Right hindlimb (tissue), 1 donor: ENCODE data around the gene DHRS9.
"Not testable (repeated sequence)": the region's sequence is repeated elsewhere in the genome, so short reads cannot be mapped to it uniquely, and the experiment has no call there.

Source experiments
- DNase-seq: peaks from one replicate; pipeline ENCODE4 v3.0.0-alpha.2; 2018

Gene DHRS9

DNA sequence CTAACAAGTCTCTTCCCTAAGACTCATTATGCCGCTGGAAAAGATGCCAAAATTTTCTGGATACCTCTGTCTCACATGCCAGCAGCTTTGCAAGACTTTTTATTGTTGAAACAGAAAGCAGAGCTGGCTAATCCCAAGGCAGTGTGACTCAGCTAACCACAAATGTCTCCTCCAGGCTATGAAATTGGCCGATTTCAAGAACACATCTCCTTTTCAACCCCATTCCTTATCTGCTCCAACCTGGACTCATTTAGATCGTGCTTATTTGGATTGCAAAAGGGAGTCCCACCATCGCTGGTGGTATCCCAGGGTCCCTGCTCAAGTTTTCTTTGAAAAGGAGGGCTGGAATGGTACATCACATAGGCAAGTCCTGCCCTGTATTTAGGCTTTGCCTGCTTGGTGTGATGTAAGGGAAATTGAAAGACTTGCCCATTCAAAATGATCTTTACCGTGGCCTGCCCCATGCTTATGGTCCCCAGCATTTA lies 26.3 kb downstream of the DHRS9 start:
- no peak for DNase-seq

DNA sequence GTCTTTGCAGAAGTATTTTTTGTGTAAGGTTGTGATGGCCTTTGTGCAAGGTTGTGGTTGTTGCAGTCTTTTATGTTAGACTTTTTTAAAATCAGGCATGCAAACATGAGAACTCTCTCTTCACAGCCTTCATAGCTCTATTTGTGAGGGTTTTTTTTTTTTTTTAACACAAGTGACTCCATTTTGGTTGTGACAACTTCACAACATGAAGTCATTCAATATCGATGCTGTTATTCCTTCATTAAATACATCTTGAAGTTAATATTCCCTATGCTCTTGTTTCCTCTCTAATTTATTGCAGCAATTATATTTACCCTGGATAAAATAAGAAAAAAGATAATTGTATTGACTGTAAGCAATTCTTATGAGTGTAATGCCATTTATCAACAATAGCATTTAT lies 35.5 kb downstream of the DHRS9 start:
- DNase-seq: no peak

DNA sequence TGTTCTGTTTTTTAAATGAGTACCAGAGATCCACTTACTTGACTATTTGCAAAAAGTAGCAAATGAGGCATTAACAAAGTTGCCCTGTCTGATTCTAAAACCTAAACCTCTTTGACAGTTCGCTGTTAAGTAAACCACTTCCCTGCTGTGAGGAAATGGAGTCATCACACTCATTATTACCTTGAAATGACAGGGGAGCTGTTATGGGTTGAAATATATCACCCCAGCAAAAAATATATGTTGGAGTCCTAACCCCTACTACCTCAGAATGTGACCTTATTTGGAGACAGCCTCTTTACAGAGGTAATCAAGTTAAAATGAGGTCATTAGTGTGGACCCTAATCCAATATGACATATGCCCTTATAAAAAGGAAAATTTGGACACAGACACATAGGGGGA lies 36.1 kb downstream of the DHRS9 start:
- no peak for DNase-seq

DNA sequence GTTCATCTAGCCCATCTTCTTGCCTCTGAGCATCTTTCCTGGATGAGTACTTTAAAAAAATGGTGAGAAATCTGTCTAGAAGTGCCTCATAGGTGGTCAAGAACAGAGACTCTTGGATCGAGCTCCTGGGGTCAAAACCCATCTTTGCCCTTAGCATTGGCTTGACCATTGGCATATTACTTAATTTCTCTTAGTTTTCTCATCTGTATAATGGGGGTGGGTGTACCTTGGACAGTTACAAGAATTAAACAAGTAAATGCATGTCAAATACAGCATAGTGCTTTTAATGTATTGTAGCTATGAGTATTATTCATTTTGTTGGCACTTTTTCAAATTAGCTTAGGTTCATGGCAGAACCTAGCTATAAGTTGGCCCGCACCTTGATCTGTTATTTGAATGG lies 36.8 kb downstream of the DHRS9 start:
- DNase-seq: no peak

DNA sequence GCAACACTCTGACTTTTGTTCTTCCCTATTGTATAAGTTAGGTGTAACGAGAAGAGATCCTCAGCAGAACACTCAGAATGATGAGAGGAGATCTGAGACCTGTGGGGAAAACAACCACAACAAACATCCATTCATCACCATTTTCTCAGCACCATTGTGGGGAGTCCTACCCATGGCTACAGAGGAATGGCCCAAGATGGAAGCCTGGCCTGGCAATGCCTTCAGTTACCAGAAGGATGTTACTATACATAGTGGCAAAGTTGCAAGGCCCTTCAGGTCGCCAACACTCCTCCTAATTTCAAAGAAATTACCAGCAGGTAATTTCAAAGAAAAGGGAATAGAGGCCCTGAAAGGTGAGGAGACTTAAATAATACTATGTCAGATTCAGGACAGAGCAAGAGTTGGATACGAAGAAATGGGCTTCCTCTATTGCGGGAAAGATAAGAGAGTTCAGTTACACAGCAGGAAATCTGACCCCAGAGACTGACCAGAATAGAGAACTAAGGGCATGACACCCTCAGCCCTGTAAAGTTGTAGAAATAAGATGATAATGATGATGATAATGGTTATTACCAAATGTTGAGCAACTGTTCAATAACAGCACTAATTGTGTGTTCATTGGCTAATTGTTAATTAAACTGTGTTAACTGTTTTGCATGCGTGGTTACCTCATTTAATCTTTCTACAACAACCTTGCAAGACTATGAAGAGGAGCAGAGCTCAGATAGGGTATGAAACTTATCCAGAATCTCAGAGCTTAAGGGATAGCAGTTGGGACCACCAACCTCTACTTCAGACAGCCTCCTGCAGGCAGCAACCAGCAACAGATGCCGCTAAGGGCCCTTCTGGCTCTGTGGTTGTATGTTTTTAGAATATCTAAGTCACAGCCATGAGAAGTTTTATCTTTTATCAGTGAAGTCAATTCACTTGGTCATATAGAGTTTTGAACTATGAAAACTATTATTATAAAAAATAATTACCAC lies 37.5 kb downstream of the DHRS9 start:
- no peak for DNase-seq

DNA sequence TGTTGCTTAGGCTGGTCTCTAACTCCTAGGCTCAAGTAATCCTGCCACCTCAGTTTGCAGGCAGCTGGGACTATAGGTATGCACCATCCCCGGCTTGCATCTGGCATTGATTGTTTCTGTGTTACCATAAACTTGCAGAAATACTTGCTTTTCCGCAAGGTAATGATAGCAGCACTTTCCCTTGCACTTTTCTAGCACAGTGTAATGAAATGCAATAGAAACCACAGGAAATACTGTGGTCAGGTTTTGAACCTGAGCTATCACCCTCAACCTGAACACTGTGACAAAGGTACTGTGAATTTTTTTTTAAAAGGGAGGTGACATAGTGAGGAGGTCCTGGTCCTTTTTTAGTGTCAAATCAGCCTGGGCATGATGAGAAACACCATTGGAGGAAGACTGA lies 38.3 kb downstream of the DHRS9 start:
- DNase-seq: no peak

DNA sequence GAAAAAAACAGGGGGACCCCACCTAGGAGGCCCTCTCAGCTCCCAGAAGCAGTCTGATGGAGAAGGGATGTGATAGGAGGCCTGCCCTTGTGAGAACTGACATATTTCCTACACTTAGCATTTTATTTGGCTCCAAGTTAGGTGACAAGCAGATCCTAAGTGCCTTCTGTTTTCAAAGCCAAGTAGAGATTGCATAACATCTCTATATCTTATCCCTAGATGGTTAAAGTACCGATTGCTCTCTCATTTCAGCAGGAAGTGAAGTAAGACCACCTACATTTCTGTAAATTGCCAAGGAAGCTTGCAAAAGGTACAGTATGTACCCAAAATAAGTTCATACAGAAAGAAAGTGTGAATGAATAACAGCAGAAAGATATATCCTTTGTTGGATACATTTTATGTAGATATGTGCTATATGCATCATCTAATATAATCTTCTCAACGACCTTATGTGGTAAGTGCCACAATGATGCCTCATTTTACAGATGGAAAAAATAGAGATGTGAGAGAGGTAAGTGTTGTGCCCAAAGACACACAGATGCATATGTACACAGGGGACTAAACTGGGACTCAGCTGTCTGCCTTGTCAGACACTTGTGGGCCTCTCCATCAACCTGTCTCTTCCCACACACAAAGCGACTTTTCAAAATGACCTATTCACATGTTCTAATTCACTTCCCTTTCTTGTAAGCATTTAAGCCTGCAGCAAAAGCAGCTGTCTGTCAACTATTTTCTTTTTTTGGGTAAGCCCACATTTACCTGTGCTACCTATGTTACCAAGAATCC lies 38.9 kb downstream of the DHRS9 start:
- DNase-seq: no peak

DNA sequence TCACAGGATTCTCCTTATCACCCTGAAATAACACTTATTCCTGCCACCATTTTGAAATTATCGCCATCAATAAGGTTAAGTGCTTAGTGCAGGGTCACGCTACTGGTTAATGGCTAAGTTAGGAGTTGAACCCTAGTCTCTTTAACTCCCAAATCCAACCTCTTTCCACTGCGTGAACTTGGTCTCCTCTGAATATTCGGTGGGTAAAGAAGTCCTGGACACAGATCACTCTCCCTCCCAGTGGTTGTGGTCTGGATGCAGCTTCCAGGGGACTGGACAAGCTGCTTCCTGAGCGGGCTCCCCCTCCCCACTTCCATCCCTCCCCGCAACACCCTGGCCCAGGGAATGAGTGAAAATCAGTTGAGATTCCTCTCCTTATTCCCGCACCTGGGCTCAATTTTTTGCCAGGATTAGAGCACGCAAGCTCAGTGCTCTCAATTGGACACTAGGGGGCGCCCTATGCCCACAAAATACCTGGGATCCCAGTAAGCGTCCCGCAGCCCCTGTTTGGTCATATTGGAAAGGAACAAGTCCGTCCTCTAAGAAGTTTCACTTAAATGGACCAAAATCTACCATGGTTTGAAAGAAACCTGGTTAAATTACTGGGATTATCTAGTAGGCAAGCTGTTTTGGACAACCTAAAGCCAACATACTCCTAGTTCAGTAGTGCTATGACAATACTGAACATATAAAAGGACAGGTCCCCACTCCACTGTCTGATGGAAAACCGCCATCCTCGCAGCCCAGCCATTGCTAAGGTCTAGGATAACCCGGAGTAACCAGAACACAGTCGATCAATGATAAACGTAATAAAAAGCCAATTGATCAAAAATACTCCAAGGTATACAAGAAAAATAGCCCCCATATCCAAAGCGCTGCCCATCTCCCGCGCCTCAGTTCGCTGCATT lies 40.4 kb downstream of the DHRS9 start:
- peak; percentile 84 for DNase-seq

DNA sequence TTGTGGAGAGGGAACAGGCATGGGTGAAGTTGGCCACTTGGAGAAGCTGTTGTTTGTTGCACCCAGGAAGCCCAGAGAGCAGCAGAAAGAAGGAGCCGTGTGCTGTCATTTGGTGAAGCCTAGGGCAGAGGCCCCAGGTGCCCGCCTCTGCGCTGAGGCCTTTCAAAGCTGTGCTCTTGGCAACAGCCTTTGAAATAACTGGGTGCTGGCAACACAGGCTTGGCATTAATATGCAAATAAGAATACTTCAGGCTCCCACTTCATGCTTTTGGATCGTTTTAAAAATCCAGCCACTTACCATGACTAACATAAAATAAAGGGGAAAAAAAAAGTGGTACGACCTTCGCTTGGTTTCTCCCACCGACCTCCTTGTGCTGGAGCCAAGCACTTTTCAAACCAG lies 41.1 kb downstream of the DHRS9 start:
- DNase-seq: no peak

DNA sequence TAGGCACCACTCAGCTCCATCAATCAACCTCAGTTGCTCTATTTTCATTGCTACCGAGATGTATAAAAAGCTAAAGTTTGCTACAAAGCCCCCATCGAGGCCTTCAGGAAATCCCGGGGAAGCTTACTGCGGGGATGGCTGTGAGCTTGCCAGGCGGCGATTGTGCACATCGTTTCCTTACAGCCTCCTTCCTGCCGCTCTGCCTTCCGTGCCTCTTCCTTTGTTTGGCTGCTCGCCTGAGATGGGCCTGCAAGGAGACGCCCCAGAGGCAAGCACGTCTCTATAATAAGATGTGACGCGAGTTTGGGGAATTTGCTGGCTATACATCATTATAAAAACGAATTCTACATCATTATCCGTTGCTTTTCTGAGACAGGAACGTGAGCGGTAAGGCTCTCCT lies 41.6 kb downstream of the DHRS9 start:
- DNase-seq: no peak

DNA sequence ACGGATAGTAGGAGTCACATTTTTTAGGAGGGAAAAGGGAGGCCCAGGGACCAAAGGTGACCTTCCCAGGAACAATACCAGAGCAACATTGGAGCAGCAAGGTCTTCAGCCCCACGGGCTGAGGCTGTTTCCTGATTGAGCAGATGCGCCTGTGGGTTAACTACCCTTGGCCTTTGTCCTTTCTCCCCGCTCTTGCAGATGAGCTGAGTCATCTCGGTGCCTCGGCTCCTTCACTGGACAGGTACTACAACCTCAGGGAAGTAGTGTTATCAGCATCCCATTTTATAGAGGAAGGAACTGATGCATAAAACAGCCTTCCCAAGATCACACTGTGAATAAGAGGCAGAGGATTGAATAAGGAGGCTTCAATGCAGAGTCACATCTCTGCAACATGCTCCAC lies 43.5 kb downstream of the DHRS9 start:
- no peak for DNase-seq

DNA sequence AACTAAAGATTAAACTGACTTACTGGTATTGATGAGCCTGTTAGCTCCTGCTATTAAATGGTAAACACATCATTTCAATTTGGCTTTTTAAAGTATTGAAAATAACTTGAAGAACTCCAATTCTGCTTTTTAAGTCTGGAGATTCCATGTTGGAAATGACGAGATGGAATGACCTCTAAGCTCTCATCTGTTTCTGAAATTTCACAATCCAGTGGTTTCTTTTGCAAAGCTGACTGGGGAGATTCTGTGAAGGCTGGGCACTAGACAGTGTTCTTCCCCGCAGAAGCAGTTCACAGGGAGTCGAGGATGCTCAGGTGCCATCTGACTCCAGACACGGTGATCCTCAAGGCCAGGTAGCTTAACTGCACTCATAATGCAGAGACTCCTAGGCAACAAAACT lies 44.7 kb downstream of the DHRS9 start:
- DNase-seq: no peak

DNA sequence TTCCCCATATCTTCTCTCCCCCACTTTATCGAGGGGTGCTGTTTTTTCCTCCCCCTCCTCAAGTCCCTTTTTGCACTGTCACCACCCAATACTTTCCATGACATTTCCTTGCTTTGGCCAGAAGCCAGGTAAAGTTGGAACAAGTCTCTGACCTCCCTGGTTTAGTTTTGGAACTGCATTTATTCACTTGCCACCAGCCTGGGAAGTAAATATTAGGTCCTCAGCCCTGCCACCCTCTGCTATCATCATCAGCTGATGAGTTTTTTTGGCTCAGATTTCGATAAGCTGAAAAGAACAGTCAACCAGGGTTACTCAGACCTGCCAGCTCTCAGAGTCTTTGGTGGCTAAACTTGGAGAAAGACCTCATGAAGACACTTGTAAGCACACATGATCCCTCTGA lies 47.0 kb downstream of the DHRS9 start:
- DNase-seq: no peak

DNA sequence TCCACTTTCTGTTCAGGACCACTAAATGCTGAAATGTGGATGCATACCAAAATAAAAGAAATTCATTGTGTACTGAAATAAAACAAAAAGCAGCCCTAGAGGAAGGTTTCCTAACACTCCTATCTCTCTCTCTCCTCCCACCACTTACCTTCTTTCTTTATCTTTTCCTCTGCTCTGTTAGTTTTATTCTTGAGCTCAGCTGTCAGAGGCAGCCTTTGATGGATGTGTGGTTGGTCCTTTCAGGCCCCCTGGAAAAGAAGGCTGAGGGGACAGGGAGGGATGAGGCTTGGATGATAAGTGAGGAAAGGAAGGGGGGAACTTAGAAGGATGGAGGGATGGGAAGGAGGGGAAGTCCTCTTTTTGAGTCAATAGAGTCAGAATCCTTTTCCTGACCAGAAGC lies 47.6 kb downstream of the DHRS9 start:
- no peak for DNase-seq

DNA sequence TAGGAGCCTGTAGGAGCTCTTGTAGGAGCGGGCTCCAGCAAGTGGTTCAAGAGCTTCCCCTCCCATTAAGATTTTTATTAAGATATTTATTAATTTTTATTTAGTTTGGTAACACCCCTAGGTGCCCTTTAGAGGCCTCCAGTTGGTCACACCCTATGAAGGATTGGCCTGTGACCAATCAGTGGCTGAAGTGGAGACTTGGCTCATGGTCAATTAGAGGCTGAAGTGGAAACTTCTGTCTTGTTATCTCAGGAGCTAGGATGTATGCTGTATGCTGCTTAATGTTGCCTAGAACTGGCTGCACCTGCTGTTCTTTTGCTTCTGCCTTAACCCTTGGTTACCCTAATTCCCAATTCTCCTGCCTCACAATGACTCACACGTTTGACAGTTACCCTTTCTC lies 48.7 kb downstream of the DHRS9 start:
- DNase-seq: no peak

DNA sequence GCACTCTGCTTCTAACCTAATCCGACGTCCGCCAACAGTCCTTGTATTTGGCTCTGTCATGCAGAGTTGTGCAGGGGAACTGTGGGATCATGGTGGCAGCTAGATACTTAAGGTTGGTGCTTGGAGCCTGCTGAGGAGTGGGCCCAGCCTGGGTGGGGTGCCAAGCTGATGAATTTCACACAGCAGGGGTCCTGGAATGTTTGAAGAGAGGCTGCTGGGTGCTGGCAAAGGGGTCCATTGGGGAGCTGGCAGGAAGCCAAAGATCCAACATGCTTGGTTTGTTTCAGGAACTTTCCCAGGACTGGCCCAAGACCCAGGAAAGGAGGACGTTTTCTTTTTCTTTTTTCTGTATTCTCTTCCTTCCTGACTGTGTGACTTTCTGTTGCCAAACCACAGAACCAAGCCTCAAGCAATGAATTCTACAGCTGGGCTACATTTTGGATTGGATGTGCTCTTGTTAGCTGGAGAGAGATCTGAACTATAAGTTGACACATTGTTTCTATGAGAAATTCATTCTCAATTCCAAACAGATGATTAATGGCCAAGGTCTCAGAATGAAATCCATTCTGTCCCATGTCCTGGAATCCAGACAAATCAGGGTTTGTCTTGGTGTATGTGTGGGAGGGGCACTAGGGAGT lies 49.9 kb downstream of the DHRS9 start:
- no peak for DNase-seq

DNA sequence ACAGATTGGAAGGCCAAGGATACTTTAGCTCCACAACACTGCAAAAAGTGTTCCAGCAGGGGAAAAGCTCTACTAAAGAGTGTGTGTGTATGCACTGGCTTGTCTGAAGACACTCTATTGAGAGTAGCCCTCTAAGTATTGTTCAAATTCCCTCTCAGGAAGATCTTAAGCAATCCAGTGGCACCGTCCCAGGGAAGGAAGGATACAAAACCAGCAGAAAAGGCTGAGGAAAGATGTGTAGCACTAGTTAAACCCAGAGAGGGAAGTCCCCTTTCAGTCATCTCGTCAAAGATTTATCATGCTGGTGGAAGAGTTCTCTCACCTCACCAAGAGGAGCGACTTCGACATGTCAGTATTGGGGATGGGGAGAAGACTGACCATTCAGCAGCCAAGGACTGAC lies 50.5 kb downstream of the DHRS9 start:
- DNase-seq: no peak

DNA sequence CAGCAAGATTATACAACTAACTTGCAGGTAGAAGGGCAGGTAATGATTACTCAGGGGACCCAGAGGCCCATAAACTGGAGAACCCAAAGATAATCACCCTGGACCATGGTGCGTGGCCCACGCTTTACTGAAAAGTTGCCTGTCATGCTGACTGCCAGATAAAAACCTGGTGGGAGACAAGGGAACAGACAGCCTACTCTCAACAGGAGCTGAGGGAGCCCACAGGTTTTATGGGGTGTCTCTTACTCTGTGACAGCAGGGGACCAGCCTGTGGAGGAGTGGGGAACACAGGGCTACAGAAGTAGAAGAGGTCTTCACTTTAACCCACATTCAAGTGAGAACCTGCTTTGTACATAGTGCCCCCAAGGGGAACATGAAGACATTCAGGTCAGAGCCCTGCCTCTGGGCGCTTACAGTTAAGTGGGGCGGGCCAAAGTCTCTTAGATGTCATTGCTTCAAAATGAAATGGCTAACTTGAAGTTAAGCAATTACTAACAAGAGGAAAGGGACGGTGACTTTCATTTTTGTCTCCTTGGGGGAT lies 60.4 kb downstream of the DHRS9 start:
- no peak for DNase-seq

DNA sequence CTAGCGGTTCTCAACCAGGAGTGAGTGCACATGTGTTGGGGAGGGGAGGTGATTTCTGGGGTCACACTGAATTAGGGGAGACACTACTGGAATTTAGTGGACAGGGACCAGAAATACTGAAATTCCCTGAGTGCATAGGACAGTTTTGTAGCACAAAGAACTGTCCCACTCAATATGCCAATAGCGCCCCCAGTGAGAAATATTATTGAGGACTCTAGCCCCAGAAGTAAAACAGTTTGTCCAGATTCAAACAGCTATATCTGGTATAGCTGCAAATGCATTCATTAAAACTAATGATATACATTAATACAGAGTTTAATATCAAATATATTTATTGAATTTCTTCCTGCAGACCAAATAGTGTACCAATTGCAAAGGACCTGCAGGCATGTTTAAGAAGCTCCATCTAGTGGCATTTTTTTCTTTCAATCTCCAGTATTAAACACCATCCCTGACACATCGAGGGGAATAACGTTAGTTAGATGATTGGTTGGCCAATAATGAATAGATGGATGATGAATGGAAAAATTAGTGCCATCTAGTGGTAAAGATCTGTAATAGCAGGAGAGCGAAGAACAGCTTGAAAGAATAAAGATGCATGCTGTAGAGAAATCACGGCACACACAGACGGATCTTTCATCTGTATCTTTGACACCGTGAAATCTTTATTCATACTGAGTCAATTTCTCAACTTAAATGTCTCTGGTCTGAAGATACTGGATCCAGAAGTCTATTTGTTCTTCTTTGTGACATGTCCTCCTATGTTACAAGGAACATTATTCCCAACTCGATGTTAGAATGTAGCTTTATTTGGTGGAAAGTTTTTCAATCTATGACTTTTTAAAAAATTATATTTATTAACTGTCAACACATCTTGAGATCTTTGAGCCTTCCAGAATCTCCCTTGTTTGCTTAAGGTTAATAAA lies 62.5 kb downstream of the DHRS9 start:
- DNase-seq: no peak

DNA sequence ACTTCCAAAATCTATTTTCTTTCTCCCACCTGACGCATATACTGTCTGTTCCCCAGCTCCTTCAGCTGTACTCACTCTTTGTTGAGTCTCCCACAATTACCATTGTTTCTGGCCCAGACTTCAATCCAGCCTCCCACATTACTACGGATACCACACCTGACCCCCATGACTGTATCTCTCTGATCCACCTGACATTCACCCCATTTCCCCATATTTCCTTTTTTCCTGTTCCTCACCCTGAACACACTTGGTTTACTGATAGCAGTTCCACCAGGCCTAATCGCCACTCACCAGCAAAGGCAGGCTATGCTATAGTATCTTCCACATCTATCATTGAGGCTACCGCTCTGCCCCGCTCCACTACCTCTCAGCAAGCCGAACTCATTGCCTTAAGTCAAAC lies 64.9 kb downstream of the DHRS9 start:
- DNase-seq: not testable (repeated sequence)

DNA sequence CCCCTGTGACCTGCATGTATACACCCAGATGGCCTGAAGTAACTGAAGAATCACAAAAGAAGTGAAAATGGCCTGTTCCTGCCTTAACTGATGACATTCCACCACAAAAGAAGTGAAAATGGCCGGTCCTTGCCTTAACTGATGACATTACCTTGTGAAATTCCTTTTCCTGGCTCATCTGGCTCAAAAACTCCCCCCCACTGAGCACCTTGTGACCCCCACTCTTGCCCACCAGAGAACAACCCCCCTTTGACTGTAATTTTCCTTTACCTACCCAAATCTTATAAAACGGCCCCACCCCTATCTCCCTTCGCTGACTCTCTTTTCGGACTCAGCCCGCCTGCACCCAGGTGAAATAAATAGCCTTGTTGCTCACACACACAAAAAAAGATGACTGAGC lies 67.1 kb downstream of the DHRS9 start:
- not testable (repeated sequence) for DNase-seq
